GM18951 (cell line): ENCODE measurements around the gene NHLRC3.
"Not testable (repeated sequence)": the region's sequence is repeated elsewhere in the genome, so short reads cannot be mapped to it uniquely, and the experiment has no call there.

Experiments used
- POLR2A ChIP-seq: IDR thresholded peaks from 4 replicates; pipeline ENCODE4 v1.6.1; 2011; ENCODE audit warnings: mild to moderate bottlenecking; ENCODE audit not compliant: insufficient read length, insufficient read depth; ENCODE audit errors: extremely low read depth
- in situ Hi-C: fragments of 300-500 bp; cut with MboI; formaldehyde crosslinking; loops from one replicate; pipeline ENCODE4 v1.12.0; 2022; ENCODE audit warnings: low sequenced_read_pairs, mixed read lengths, inconsistent platforms; ENCODE audit not compliant: unreplicated experiment

Gene NHLRC3, protein sequence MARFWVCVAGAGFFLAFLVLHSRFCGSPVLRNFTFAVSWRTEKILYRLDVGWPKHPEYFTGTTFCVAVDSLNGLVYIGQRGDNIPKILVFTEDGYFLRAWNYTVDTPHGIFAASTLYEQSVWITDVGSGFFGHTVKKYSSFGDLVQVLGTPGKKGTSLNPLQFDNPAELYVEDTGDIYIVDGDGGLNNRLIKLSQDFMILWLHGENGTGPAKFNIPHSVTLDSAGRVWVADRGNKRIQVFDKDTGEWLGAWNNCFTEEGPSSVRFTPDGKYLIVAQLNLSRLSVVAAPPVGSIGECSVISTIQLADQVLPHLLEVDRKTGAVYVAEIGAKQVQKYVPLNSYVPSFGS

GRCh38 chr13:39037880-39038568, at the start of gene NHLRC3, which contains the start of gene PROSER1:
Gene NHLRC3, plus strand, starts transcription at chr13:39038456. Its CDS starts 184 bp downstream, at chr13:39038640.
Gene PROSER1, minus strand, starts transcription at chr13:39038089. Its CDS starts 847 bp downstream, at chr13:39037242.
- in situ Hi-C loops: loop anchor here (25.0 kb wide), 1 partner anchor 1699 kb away; no protein-coding TSS in a partner anchor
- TF ChIP-seq POLR2A: peak; percentile 75

DNA sequence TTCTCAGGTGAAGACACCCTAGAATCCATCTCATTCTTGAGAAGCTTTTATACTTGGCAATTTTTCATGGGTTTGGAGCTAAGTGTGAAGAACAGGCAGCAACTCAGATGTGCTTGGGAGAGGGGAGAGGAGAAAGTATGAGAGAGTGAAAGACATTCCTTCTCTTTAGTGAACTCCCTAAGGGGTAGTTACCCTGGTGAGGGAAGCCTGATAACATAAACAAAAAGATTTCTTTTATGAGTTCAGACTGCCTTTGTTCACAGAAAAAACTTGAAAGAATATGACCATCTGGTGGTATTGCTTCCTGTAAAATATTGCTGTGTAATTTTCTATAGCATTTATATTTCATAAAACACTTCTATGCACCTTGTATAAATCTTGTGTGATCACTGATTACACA, 47.6 kb upstream of the NHLRC3 start, which contains the start of gene STOML3:
Gene STOML3, minus strand, starts transcription at position 139 of the 400 bp plus-strand sequence. Its CDS starts 110 bp downstream, at position 29.
- no peak for TF ChIP-seq POLR2A
- in situ Hi-C loops: no loop called here

- in situ Hi-C loops: no loop called here
- TF ChIP-seq POLR2A: no peak
These were observed 44.9 kb upstream of the NHLRC3 start for GRCh38 chr13:38993381-38993780.

GRCh38 chr13:38998739-38999138, 39.5 kb upstream of the NHLRC3 start:
- no peak for TF ChIP-seq POLR2A
- in situ Hi-C loops: no loop called here

DNA sequence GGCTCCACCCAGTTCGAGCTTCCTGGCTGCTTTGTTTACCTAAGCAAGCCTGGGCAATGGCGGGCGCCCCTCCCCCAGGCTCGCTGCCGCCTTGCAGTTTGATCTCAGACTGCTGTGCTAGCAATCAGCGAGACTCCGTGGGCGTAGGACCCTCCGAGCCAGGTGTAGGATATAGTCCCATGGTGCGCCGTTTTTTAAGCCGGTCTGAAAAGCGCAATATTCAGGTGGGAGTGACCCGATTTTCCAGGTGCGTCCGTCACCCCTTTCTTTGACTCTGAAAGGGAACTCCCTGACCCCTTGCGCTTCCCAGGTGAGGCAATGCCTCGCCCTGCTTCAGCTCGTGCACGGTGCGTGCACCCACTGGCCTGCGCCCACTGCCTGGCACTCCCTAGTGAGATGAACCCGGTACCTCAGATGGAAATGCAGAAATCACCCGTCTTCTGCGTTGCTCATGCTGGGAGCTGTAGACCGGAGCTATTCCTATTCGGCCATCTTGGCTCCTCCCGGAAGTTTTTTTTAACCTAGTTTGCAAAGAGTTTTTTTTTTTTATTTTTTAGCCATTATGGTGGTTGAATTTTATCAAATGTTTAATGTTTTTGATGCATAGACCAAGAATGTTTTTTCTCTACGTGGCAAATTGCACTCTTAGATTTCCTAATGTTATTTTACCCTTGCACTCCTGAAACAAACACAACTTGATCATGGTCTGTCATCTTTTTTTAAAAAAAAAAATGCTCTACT, 31.7 kb upstream of the NHLRC3 start:
- in situ Hi-C loops: not testable (repeated sequence)

GRCh38 chr13:39012608-39013007, 25.6 kb upstream of the NHLRC3 start:
- TF ChIP-seq POLR2A: no peak
- in situ Hi-C loops: no loop called here

DNA sequence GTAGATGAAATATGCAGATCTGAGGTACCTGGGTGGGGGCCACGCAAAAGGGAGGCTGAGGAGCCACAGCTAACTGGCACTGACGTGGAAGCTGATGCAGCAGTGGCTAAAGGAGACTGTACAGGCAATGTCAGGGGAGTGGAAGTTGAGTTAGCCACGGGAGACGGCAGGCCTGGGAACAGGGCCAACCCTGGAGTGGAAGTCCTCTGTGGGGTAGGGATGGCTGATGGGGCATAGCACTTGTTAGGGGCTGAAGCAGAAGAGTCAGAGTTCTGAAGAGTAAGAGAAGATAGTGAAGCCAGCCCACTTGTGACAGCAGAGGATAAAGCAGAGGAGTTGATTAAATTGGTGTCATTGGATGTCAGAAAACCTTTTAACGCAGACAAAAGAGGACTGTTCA, 24.8 kb upstream of the NHLRC3 start:
- in situ Hi-C loops: no loop called here
- no peak for TF ChIP-seq POLR2A

DNA sequence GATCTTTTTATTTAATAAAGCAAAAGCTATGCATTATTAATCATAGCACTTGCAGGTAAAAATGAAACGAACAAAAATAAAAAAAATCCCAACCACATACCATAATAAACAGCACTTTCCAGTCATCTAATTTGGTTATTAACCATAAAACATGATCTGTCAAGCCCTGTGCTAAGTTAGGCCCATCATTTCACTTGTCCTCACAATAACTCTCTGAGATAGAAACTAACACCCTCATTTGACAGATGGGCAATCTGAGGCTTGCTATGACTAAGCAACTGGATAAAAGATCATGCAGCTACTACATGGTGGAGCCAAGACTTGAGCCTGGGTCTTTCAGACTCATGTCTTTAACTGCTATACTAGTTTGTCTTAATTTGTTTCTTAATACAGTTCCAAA, 22.2 kb upstream of the NHLRC3 start:
- TF ChIP-seq POLR2A: no peak
- in situ Hi-C loops: no loop called here

DNA sequence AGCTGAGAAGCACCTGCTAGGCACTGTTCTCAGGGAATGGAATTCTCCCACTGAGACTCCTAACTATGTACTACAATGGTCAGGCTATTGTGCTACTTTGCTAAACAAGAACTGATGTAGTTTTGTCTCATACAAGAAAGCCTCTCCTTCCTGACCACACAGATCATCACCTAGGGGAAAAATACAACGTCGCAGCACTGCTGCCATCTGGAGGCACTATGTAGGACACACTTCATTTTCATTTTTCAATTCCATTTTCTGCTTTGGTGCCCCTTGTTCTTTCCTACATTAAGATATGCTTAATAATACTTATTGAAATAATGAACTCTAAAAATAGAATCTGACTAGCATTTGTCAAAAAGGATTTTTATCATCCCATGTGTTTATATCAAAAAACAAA, 21.5 kb upstream of the NHLRC3 start:
- no peak for TF ChIP-seq POLR2A
- in situ Hi-C loops: no loop called here

- TF ChIP-seq POLR2A: no peak
- in situ Hi-C loops: no loop called here
These were observed 17.3 kb upstream of the NHLRC3 start for GRCh38 chr13:39020853-39021462.

DNA sequence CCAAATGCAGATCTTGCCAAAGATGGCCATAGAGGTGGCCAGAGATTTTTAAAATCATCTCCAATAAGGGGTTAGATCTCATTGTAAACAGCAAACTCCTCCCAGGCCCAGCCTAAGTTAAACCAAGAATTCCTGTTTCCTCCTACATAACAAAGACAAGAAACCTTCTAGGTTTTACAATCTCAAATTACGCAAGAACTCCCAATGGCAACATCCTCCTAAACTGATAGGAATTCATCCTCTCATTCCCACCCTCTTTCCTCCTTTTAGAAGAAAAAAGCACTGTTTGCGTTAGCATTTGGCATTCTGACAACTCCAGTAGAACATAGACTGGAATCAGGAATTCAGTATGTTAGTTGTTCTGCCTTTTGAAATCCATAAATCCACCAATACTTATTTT, 14.9 kb upstream of the NHLRC3 start:
- in situ Hi-C loops: no loop called here
- TF ChIP-seq POLR2A: no peak

GRCh38 chr13:39023761-39024160, 14.5 kb upstream of the NHLRC3 start:
- in situ Hi-C loops: no loop called here
- TF ChIP-seq POLR2A: no peak

- TF ChIP-seq POLR2A: no peak
- in situ Hi-C loops: loop anchor here (25.0 kb wide), 1 partner anchor 1712 kb away; no protein-coding TSS in a partner anchor
These were observed 12.8 kb upstream of the NHLRC3 start for GRCh38 chr13:39025433-39025839.

DNA sequence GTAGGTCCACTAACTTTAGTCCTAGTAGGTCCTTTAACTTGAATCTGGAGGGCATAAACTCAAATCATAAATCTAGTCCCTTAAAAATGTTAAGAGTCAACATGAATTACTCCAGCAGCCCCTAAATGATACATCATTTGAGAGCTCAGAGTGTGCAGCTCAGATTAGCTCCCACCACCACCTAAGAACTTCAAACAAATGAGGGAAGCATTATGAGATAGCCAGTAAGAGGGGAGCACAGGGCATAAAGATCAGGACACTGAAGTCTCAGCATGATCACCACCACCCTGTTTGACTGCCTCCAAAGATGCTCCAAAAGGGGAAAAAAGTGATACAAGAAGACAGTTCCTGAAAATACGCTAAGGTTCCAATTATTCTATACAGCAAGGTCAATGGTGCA, 6.1 kb upstream of the NHLRC3 start:
- in situ Hi-C loops: loop anchor here (25.0 kb wide), 1 partner anchor 1705 kb away; no protein-coding TSS in a partner anchor
- no peak for TF ChIP-seq POLR2A
